ENCODE measurements around the gene NUBP2. TPM values are rescaled to one million over a fixed set of nuclear protein-coding genes. Genes with fewer than 3 reads are reported as not detected.

NUBP2 gene
- total and polyA plus RNA-seq, 2 donors (not counting 3 experiments of a cell fraction or from before 2014, with no cell fraction given) = 55.0 to 69.6 TPM

DNA sequence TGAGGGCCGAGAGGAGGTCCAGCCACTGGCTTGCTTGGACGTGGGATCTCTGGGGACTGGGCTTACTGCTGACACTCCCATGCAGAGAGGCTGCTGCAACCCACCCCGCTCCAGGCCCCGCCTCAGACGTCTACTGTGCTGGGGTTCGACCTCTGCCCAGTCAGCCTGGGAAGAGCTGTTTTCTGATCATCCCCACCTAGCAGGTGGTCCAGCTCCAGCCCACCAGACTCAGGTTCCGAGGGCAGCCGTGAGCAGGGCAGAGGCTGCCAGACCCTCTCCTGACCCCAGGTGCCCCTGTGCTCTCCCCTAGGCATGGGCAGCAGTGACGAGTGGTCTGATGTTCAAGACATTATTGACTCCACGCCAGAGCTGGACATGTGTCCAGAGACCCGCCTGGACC, 34.8 kb upstream of the NUBP2 start:
- no peak for DNase-seq (ENCODE audit: low read depth, low spot score)
- H3K4me3 ChIP-seq (replicated peaks in 1 of 3; ENCODE audit: insufficient read depth in 1 of 3, low read depth in 1 of 3, low read length in 3 of 3) = no peak overlapping the region
- no peaks in the 10 kb centered on the region for H3K4me1 ChIP-seq (ENCODE audit: control insufficient read depth, extremely low read depth, insufficient read depth, low read length)
- no peak overlapping the region for H3K9ac ChIP-seq (replicated peaks; ENCODE audit: extremely low read depth, insufficient read depth, low read length)
- TF ChIP-seq POLR2AphosphoS5 (IDR thresholded peaks at IDR 0.05; ENCODE audit: insufficient read depth, low read depth, low read length) (no peak), POLR2A (IDR thresholded peaks at IDR 0.05; ENCODE audit: low read depth, low read length) (no peak), GATA2 (IDR thresholded peaks at IDR 0.05; ENCODE audit: insufficient read depth, insufficient read length, low read depth, low read length) (no peak)
- TF ChIP-seq, protein P1, sequence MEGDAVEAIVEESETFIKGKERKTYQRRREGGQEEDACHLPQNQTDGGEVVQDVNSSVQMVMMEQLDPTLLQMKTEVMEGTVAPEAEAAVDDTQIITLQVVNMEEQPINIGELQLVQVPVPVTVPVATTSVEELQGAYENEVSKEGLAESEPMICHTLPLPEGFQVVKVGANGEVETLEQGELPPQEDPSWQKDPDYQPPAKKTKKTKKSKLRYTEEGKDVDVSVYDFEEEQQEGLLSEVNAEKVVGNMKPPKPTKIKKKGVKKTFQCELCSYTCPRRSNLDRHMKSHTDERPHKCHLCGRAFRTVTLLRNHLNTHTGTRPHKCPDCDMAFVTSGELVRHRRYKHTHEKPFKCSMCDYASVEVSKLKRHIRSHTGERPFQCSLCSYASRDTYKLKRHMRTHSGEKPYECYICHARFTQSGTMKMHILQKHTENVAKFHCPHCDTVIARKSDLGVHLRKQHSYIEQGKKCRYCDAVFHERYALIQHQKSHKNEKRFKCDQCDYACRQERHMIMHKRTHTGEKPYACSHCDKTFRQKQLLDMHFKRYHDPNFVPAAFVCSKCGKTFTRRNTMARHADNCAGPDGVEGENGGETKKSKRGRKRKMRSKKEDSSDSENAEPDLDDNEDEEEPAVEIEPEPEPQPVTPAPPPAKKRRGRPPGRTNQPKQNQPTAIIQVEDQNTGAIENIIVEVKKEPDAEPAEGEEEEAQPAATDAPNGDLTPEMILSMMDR (IDR thresholded peaks at IDR 0.05; ENCODE audit: extremely low read depth in 1 of 2, insufficient read depth in 1 of 2, low read depth in 1 of 2, low read length in 2 of 2) = no peak
- TF ChIP-seq, protein P2, sequence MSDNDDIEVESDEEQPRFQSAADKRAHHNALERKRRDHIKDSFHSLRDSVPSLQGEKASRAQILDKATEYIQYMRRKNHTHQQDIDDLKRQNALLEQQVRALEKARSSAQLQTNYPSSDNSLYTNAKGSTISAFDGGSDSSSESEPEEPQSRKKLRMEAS (IDR thresholded peaks at IDR 0.05; ENCODE audit: insufficient read depth, insufficient read length) = no peak
- no peak for FAIRE-seq
- H3K9me1 ChIP-seq (replicated peaks; ENCODE audit: control insufficient read depth, extremely low read depth, insufficient read depth, low read length) = no peaks in the 10 kb centered on the region
- no peak overlapping the region for H3K4me2 ChIP-seq (ENCODE audit: insufficient read depth, low read length)
- BruUV-seq (replicated peaks) = no TSS peak
- H3K79me2 ChIP-seq (ENCODE audit: control insufficient read depth, insufficient read depth, low read length) = no peaks in the 10 kb centered on the region
- dilution Hi-C loops (cut with MboI; ENCODE audit: extremely low pct_ligation_motif_present, low sequenced_read_pairs) = no loop called here
- no peaks in the 10 kb centered on the region for H3K27me3 ChIP-seq (ENCODE audit: control insufficient read depth in 2 of 2, insufficient read depth in 2 of 2, low read length in 2 of 2)
- no peak overlapping the region for H2AFZ ChIP-seq (ENCODE audit: low read depth, low read length)
- ChIA-PET POLR2A (no interaction called here), CTCF (no interaction called here)
- intact Hi-C loops (cut with micrococcal nuclease) = no loop called here
- no peaks in the 10 kb centered on the region for H3K9me3 ChIP-seq (replicated peaks; ENCODE audit: control insufficient read depth, insufficient read depth, low read length)
- H4K20me1 ChIP-seq (replicated peaks; ENCODE audit: control insufficient read depth, extremely low read depth, insufficient read depth, low read length) = no peaks in the 10 kb centered on the region
- peaks cover 8 to 53% of the 10 kb centered on the region in 2 experiments for H3K36me3 ChIP-seq (ENCODE audit: control insufficient read depth in 2 of 2, extremely low read depth in 1 of 2, insufficient read depth in 2 of 2, low read length in 2 of 2)
- H3K27ac ChIP-seq (ENCODE audit: insufficient read depth, low read depth, low read length) = no peak overlapping the region
